ENCODE data around the gene TERT.

DNA sequence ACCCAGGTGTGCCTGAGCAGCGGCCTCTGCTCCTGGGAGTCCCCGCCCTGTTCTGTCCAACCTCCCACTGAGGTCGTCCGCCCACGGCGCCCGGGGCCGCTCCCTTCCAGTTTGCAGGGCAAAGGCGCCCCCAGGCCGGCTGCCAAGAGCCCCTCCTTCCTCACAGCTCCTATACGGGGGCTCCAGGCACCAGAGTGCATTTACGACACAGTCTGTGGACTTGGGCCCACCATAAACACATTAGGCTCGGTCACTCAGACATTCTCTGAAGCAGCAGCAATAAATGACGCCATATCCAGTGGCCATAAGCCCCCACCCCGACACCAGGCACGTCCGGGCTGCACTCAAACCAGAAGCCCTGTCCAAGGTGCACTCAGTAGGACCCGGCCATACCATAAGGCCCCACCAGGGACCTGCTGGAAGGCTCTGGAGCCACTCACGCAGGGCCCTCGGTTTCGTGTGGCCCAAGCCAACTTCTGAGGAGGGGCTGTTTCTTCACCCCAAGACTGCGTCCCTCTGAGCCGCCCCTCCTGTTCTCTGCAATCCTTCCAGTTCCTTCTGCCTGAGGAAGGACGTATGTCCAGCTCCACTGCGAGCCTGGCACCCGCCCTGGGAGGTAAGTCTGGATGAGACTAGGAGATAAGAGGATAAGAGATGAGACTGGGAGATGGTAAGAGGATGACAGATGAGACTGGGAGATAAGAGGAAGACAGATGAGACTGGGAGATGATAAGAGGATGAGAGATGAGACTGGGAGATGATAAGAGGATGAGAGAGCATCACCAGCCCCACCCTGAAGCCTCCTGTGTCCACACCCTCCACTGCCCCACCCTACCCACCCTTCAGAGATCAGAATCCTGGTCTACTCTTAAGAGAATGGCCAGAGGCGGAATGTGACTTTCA lies 42.9 kb downstream of the TERT start:
- TF ChIP-seq POLR2AphosphoS5 (IDR thresholded peaks at IDR 0.05; ENCODE audit: low read depth, low read length) (no peak), POLR2A (IDR thresholded peaks at IDR 0.05; ENCODE audit: low read depth, low read length) (no peak), TAF1 (IDR thresholded peaks at IDR 0.05; ENCODE audit: low read depth, low read length) (no peak)
